ENCODE measurements around the gene FXN. TPM values are rescaled to one million over a fixed set of nuclear protein-coding genes. Genes with fewer than 3 reads are reported as not detected.

Gene FXN
- total RNA-seq, 1 donor = 2.2 TPM

DNA sequence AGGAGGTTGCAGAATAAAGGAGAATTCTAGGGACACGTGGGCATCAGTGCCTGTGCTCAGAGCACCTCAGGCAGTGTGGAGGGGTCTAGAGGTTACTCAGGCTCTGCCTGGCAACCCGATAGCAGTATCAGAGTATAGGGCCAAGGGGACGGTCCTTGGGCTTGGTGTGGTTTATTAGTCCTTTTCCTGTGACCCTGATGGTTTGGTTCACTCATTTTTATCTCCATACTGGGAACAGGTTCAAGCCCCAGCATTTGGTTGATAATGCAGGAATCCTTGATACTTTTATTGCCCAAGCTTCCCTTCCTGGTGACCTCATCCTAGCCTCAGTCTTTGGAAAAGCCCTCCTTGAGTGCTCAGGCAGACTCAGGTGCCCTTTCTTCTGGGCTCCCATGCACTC is 35.5 kb downstream of the FXN start:
- Histone ChIP-seq H3K36me3 (ENCODE audit: insufficient read depth, low read length) (no peaks in the 10 kb centered on the region), H4K20me1 (ENCODE audit: insufficient read depth, low read length) (no peaks in the 10 kb centered on the region), H3K27ac (ENCODE audit: low read depth, low read length) (no peak overlapping the region), H3K9me3 (ENCODE audit: low read depth, low read length) (no peaks in the 10 kb centered on the region), H3K4me3 (ENCODE audit: insufficient read depth, low read length) (no peak overlapping the region), H3K79me2 (ENCODE audit: insufficient read depth, low read length) (no peaks in the 10 kb centered on the region), H3K4me2 (ENCODE audit: insufficient read depth, low read length) (no peak overlapping the region), H3K4me1 (ENCODE audit: insufficient read depth, low read length) (no peaks in the 10 kb centered on the region), H2AFZ (ENCODE audit: low read length) (no peak overlapping the region), H3K27me3 (ENCODE audit: insufficient read depth, low read length) (no peaks in the 10 kb centered on the region)
- TF ChIP-seq, protein P1, sequence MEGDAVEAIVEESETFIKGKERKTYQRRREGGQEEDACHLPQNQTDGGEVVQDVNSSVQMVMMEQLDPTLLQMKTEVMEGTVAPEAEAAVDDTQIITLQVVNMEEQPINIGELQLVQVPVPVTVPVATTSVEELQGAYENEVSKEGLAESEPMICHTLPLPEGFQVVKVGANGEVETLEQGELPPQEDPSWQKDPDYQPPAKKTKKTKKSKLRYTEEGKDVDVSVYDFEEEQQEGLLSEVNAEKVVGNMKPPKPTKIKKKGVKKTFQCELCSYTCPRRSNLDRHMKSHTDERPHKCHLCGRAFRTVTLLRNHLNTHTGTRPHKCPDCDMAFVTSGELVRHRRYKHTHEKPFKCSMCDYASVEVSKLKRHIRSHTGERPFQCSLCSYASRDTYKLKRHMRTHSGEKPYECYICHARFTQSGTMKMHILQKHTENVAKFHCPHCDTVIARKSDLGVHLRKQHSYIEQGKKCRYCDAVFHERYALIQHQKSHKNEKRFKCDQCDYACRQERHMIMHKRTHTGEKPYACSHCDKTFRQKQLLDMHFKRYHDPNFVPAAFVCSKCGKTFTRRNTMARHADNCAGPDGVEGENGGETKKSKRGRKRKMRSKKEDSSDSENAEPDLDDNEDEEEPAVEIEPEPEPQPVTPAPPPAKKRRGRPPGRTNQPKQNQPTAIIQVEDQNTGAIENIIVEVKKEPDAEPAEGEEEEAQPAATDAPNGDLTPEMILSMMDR (IDR thresholded peaks at IDR 0.05; ENCODE audit: extremely low read depth, low read depth, low read length) = no peak
- no peak for DNase-seq (ENCODE audit: insufficient read length, low spot score, missing footprints)

DNA sequence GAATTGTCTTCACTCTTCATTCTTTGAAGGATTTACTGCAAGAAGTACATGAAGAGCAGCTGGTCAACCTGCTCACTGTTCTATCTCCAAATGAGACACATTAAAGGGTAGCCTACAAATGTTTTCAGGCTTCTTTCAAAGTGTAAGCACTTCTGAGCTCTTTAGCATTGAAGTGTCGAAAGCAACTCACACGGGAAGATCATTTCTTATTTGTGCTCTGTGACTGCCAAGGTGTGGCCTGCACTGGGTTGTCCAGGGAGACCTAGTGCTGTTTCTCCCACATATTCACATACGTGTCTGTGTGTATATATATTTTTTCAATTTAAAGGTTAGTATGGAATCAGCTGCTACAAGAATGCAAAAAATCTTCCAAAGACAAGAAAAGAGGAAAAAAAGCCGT is 37.6 kb downstream of the FXN start:
- Histone ChIP-seq H3K4me2 (ENCODE audit: insufficient read depth, low read length) (no peak overlapping the region), H3K9me3 (ENCODE audit: low read depth, low read length) (no peaks in the 10 kb centered on the region), H4K20me1 (ENCODE audit: insufficient read depth, low read length) (no peaks in the 10 kb centered on the region), H3K27ac (ENCODE audit: low read depth, low read length) (no peak overlapping the region), H3K4me3 (ENCODE audit: insufficient read depth, low read length) (no peak overlapping the region), H3K36me3 (ENCODE audit: insufficient read depth, low read length) (no peaks in the 10 kb centered on the region), H3K27me3 (ENCODE audit: insufficient read depth, low read length) (no peaks in the 10 kb centered on the region), H3K79me2 (ENCODE audit: insufficient read depth, low read length) (no peaks in the 10 kb centered on the region), H2AFZ (ENCODE audit: low read length) (no peak overlapping the region), H3K4me1 (ENCODE audit: insufficient read depth, low read length) (no peaks in the 10 kb centered on the region)
- TF ChIP-seq, protein P1 (IDR thresholded peaks at IDR 0.05; ENCODE audit: extremely low read depth, low read depth, low read length) = no peak
- DNase-seq (ENCODE audit: insufficient read length, low spot score, missing footprints) = no peak

DNA sequence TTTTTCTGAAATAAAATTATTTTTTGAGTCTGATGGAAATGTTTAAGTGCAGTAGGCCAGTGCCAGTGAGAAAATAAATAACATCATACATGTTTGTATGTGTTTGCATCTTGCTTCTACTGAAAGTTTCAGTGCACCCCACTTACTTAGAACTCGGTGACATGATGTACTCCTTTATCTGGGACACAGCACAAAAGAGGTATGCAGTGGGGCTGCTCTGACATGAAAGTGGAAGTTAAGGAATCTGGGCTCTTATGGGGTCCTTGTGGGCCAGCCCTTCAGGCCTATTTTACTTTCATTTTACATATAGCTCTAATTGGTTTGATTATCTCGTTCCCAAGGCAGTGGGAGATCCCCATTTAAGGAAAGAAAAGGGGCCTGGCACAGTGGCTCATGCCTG is 39.2 kb downstream of the FXN start:
- no peaks in the 10 kb centered on the region for H3K9me3 ChIP-seq (ENCODE audit: low read depth, low read length)
- peaks cover 6% of the 10 kb centered on the region for H3K4me1 ChIP-seq (ENCODE audit: insufficient read depth, low read length)
- H3K79me2 ChIP-seq (ENCODE audit: insufficient read depth, low read length) = no peaks in the 10 kb centered on the region
- no peak overlapping the region for H2AFZ ChIP-seq (ENCODE audit: low read length)
- no peak overlapping the region for H3K4me2 ChIP-seq (ENCODE audit: insufficient read depth, low read length)
- DNase-seq (ENCODE audit: insufficient read length, low spot score, missing footprints) = no peak
- H3K27me3 ChIP-seq (ENCODE audit: insufficient read depth, low read length) = no peaks in the 10 kb centered on the region
- H4K20me1 ChIP-seq (ENCODE audit: insufficient read depth, low read length) = no peaks in the 10 kb centered on the region
- H3K36me3 ChIP-seq (ENCODE audit: insufficient read depth, low read length) = no peaks in the 10 kb centered on the region
- no peak overlapping the region for H3K27ac ChIP-seq (ENCODE audit: low read depth, low read length)
- H3K4me3 ChIP-seq (ENCODE audit: insufficient read depth, low read length) = no peak overlapping the region
- TF ChIP-seq, protein P1 (IDR thresholded peaks at IDR 0.05; ENCODE audit: extremely low read depth, low read depth, low read length) = no peak

DNA sequence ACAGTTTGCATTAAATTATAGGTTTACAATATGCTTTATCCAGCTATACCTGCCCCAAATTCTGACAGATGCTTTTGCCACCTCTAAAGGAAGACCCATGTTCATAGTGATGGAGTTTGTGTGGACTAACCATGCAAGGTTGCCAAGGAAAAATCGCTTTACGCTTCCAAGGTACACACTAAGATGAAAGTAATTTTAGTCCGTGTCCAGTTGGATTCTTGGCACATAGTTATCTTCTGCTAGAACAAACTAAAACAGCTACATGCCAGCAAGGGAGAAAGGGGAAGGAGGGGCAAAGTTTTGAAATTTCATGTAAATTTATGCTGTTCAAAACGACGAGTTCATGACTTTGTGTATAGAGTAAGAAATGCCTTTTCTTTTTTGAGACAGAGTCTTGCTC is 41.0 kb downstream of the FXN start:
- Histone ChIP-seq H3K36me3 (ENCODE audit: insufficient read depth, low read length) (no peaks in the 10 kb centered on the region), H3K9me3 (ENCODE audit: low read depth, low read length) (no peaks in the 10 kb centered on the region), H3K4me1 (ENCODE audit: insufficient read depth, low read length) (peaks cover 6% of the 10 kb centered on the region), H3K4me2 (ENCODE audit: insufficient read depth, low read length) (no peak overlapping the region), H3K27me3 (ENCODE audit: insufficient read depth, low read length) (no peaks in the 10 kb centered on the region), H3K27ac (ENCODE audit: low read depth, low read length) (no peak overlapping the region), H4K20me1 (ENCODE audit: insufficient read depth, low read length) (no peaks in the 10 kb centered on the region), H2AFZ (ENCODE audit: low read length) (no peak overlapping the region), H3K79me2 (ENCODE audit: insufficient read depth, low read length) (no peaks in the 10 kb centered on the region), H3K4me3 (ENCODE audit: insufficient read depth, low read length) (no peak overlapping the region)
- TF ChIP-seq, protein P1 (IDR thresholded peaks at IDR 0.05; ENCODE audit: extremely low read depth, low read depth, low read length) = no peak
- DNase-seq (ENCODE audit: insufficient read length, low spot score, missing footprints) = no peak
